NCI-H2227 treated with DMSO at 0.1 percent for 48 hours (cell line): ENCODE results near the gene PCBP2.
A peak's percentile ranks its signal among the peaks of the same experiment; 100 is the strongest.
"Not testable (repeated sequence)": the region's sequence is repeated elsewhere in the genome, so short reads cannot be mapped to it uniquely, and the experiment has no call there.

Experiments
- DNase-seq: peaks from one replicate; lab custom pipeline; 2025; lab: John Stamatoyannopoulos, UW

The PCBP2 gene

DNA sequence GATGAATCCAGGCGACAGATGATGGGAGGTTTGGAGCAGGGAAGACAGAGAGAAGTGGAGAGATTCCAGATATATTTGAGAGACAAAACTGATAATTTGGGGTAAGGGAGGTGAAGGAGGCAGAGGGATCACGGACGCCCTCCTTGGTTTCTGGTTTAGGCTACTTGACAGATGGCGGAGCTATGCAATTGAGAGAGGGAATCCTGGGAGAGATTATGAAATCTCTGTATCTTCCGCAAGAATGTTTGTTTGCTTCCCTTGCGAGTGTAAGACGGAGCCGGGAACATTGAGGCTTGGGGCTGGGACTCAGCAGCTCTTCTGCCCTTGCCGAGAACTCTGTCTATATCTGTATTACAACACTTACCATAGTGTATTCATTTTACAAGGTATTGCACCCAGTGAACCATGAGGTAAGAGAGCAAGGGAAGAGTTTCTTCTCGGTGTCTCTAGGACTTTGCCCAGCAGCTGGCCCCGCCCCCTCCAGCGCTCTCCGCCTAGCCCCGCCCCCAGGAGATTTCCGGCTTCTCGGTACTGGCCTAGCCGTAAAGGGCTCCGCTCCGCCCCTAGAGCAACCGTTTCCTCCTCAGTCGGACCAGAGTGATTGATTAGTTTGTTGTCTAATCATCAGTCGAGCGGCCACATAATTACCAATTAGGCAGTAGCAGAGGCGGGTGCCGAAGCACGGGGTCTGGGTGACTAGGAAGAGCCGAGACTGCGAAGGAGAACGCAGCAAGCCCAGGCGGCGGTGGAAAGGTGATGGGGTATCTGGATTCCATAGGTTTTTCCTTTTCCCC is 10.7 kb upstream of the PCBP2 start, which contains the start of gene PRR13:
TSS of gene PRR13 (plus strand) at position 695 of the 794 bp plus-strand sequence. CDS start 981 bp downstream, outside the sequence.
- peak; percentile 97 for DNase-seq

- DNase-seq, result no peak
These were observed 7.9 kb upstream of the PCBP2 start for GRCh38 chr12:53443955-53444354.

- not testable (repeated sequence) for DNase-seq
These were observed 7.1 kb upstream of the PCBP2 start for GRCh38 chr12:53444593-53445325.

DNA sequence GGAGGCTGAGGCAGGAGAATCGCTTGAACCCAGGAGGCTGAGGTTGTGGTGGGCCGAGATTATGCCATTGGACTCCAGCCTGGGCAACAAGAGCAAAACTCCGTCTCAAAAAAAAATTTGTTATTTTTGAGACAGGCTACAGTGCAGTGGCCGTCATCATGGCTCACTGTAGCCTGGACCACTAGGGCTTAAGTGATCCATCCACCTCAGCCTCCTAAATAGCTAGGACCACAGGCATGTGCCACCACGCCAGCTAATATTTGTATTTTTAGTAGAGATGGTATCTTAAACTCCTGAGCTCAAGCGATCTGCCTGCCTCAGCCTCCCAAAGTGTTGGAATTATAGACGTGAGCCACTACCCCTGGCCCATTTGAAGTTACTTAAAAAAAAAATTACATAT is 966 bp upstream of the PCBP2 start:
- DNase-seq, result no peak

DNA sequence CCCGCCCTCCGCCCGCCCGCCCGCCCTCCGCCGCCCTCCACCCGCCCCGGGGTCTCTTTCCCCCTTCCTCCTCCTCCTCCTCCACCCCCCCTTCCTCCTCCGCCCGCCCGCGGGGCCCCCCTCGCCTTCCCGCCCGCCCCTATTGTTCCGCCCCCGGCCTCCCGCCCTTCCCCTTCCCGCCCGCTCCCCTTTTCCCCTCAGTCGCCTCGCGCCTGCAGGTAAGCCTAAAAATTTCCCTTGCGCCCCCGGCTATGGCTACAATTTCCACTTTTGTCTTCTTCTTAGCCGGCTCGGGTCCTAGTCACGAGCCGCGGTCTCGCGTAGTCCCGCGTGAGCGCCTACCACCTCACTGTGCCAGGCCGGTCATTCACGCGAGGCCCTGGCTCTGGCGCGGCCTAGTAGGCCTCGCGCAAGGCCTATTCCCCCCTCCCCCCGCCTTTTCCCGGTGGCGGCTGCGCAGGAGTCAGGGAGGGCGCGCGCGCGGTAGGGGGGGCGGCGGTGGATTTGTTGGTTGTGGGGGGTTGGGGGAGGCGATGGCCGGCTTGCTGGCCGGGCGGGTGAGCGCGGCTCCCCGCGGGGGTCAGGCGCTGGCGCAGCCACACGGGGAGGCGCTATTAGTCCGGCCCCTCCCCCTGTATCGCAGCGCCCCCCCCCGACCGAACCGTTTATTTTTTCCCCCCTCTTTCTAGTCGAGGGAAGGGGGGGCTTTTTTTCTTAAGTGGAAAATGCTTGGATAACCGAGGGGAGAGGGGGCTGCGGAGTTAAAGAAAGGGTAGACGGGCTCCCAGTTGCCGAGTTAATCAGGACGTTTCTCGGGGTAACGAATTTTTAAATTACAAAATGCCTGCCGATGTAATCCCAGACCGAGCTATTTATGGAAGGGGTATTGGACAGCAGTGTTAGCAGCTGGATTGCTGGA is 516 bp downstream of the PCBP2 start:
- DNase-seq, result peak; percentile 55

GRCh38 chr12:53453953-53454640 is 2.2 kb downstream of the PCBP2 start:
- no peak for DNase-seq

DNA sequence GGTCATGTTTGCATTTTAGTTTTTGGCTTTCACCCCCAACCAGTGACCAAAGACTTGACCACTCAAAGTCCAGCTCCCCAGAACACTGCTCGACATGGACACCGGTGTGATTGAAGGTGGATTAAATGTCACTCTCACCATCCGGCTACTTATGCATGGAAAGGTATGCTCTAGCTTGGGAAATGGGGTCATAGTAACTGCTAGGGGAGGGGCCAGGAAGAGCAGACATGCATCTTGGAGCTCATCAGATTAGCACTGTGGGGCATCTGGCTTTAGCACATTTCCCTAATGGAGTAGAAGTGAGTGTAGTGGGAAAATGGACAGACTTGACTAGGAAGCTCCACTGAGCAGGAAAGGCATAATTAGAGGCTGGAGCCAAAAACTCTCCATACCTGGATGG is 2.8 kb downstream of the PCBP2 start:
- no peak for DNase-seq

GRCh38 chr12:53456654-53457366 is 4.9 kb downstream of the PCBP2 start:
- no peak for DNase-seq

DNA sequence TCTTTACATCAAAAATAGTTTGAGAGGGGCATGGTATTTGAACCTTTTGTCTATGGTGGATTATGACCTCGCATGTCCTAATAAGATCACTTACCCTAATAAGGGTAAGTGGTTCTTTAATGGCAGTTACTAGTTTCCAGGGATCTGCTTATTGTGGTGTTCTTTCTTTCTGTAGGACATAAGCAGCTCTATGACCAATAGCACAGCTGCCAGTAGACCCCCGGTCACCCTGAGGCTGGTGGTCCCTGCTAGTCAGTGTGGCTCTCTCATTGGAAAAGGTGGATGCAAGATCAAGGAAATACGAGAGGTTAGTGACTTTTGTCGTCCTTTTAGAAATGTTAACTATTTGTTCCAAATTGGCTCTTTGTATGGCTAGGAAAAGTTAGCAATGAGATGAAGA is 7.2 kb downstream of the PCBP2 start:
- DNase-seq, result no peak

GRCh38 chr12:53461059-53461458 is 9.2 kb downstream of the PCBP2 start:
- DNase-seq, result peak; percentile 6

DNA sequence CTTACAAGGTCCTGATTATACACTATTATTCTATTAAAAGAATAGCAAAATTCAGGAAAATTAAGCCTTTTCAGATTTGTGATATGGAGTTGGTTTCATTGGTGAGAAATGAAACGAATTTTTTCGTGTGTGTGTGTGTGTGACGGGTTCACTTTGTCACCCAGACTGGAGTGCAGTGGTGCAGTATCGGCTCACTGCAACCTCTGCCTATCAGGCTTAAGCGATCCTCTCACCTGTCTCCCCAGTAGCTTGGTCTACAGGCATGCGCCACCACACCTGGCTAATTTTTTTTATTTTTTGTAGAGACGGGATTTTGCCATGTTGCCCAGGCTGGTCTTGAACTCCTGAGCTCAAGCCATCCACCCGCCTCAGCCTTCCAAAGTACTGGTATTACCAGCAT is 9.7 kb downstream of the PCBP2 start:
- no peak for DNase-seq

- no peak for DNase-seq
These were observed 11.0 kb downstream of the PCBP2 start for GRCh38 chr12:53462935-53463334.

- no peak for DNase-seq
These were observed 12.1 kb downstream of the PCBP2 start for GRCh38 chr12:53463802-53464560.

DNA sequence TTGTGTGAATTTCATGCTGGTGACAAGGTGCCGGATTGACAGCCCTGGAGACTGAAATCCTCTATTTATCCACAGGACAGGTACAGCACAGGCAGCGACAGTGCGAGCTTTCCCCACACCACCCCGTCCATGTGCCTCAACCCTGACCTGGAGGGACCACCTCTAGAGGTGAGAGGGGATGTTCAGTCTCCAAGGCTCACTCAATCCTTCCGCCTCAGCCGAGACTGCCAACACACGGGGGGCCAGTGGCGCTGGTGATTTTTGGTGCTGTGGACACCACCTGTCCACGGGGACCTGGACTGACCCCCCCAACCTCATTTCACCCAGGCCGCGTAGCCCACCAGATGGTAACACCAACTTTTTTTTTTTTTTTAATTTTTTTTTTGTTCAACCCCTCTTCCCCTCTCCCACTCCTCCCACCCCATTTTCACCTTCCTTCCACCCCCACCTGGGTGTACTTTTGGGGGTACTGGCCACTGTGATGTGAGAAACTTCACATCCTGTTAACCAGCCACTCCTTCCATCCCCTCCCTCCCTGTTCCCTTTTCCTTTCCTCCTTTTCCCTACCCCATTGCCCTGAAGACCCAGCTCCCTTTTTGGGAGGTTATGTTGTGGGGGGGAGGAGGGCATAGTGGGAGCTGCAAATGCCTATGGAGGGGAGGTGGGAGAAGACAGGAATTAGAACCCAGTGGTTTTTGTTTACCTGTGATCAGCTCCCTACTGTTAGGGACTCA is 12.9 kb downstream of the PCBP2 start:
- no peak for DNase-seq

- DNase-seq, result no peak
These were observed 13.8 kb downstream of the PCBP2 start for GRCh38 chr12:53465679-53466078.

GRCh38 chr12:53466640-53467039 is 14.7 kb downstream of the PCBP2 start:
- DNase-seq, result no peak

- DNase-seq, result no peak
These were observed 15.2 kb downstream of the PCBP2 start for GRCh38 chr12:53467082-53467481.

DNA sequence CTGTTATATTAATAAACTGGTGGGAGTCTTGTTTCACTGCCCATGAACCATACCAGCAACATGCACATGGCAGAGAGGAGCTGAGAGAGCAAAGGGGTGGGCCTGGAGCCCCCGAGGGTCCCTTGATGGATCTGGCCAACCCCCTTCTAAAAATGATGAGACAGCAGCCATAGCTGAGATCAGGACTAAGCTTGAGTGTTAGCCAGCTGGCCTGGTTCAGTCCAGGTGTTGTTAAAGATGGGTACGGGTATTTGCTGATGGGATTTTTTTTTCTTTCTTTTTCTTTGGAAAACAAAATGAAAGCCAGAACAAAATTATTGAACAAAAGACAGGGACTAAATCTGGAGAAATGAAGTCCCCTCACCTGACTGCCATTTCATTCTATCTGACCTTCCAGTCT is 16.0 kb downstream of the PCBP2 start:
- no peak for DNase-seq

GRCh38 chr12:53468282-53468681 is 16.4 kb downstream of the PCBP2 start:
- no peak for DNase-seq
